ENCODE measurements around the gene XRCC1.

DNA sequence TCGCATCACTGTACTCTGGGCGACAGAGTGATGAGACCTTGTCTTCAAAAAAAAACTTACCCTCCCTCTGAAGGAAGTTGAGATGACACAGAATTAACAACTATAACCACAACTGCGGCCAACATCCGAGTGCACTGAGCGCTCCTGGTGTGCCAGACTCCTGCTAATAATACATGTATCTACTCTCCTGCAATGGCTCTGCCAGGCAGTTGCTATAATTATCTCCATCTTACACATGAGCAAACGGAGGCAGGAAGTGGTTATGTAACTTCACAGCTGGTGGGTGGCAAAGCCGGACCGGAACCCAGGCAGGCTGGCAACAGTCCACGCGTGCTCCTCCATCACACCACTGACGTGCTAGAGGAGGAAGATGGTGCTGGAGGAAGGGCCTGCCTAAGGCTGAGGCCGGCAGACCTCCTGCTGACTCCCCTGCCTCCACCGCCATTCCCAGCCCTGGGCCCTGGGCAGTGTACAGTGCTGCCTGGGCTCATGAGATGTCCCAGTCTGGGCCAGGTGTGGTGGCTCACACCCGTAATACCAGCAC lies 12.6 kb downstream of the XRCC1 start:
- TF ChIP-seq, protein P1, sequence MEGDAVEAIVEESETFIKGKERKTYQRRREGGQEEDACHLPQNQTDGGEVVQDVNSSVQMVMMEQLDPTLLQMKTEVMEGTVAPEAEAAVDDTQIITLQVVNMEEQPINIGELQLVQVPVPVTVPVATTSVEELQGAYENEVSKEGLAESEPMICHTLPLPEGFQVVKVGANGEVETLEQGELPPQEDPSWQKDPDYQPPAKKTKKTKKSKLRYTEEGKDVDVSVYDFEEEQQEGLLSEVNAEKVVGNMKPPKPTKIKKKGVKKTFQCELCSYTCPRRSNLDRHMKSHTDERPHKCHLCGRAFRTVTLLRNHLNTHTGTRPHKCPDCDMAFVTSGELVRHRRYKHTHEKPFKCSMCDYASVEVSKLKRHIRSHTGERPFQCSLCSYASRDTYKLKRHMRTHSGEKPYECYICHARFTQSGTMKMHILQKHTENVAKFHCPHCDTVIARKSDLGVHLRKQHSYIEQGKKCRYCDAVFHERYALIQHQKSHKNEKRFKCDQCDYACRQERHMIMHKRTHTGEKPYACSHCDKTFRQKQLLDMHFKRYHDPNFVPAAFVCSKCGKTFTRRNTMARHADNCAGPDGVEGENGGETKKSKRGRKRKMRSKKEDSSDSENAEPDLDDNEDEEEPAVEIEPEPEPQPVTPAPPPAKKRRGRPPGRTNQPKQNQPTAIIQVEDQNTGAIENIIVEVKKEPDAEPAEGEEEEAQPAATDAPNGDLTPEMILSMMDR (IDR thresholded peaks at IDR 0.05; ENCODE audit: insufficient read depth, low read depth, low read length), result no peak
- no peak for TF ChIP-seq EZH2 (IDR thresholded peaks at IDR 0.05; ENCODE audit: insufficient read depth, low read length)
